ENCODE data around the gene PPP1R8.

The PPP1R8 gene

DNA sequence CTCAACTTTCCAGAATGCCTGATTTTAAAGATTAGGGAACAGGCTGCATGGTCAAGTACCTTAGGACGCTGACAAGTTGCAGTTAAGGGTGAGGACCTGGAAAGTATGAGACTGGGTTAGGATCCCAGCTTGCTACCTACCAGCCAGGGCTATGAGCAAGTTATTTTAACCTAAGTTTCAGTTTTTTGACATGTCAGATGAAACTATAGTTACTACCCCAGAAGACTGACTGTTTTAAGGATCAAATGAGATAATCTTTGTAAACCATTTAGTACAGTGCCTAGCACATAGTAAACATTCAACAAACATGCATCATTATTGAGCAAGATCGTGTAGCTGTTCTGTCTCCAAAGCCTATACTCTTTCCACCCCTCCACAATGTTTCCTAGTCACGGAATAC is 56.2 kb downstream of the PPP1R8 start:
- Mint-ChIP-seq H3K27me3 (ENCODE audit: low read depth) (no peaks in the 10 kb centered on the region), H3K36me3 (ENCODE audit: low read depth) (peaks cover 74% of the 10 kb centered on the region), H3K9me3 (no peaks in the 10 kb centered on the region), H3K4me3 (peak overlapping the region; percentile 70), H3K27ac (peak overlapping the region; percentile 92), H3K4me1 (ENCODE audit: low read depth) (peaks cover 70% of the 10 kb centered on the region)

DNA sequence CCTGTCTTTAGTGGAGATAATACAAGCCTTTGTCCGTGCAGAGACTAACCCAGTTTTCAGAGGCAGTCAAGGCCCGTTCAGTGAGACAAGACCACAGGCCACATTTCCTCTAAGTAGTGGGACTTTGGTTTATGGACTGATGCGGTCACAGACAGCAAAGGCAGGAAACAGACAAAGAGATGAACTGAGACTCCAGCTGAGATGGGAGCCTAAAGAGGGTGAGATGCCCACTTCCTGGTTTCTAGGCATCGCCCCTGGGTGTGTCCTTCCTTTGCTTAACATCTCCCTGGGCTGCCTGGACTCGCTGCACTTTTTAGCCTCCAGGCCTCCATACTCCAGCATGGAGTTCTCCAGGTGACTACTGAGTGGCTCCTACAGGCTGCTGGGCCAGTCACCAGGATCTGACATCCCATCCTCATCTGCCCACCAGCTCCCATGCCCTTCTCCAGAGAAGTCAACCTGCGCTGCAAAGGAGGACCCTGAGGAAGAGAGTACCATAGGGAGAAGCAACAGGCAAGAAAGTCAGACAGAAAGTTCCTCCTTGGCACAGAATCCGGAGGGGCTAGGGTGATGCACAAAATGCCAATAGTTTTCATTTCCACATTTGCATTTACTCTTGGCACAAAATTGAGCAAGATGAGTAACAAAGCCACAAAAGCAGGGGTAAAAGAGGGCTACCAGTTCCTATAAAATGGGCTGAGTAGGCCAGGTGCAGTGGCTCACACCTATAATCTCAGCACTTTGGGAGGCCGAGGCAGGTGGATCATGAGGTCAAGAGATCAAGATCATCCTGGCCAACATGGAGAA is 56.8 kb downstream of the PPP1R8 start:
- H3K27ac Mint-ChIP-seq: peak overlapping the region; percentile 92
- no peaks in the 10 kb centered on the region for H3K9me3 Mint-ChIP-seq
- H3K27me3 Mint-ChIP-seq (ENCODE audit: low read depth): no peaks in the 10 kb centered on the region
- peaks cover 77% of the 10 kb centered on the region for H3K4me1 Mint-ChIP-seq (ENCODE audit: low read depth)
- peak overlapping the region; percentile 70 for H3K4me3 Mint-ChIP-seq
- peaks cover 77% of the 10 kb centered on the region for H3K36me3 Mint-ChIP-seq (ENCODE audit: low read depth)

DNA sequence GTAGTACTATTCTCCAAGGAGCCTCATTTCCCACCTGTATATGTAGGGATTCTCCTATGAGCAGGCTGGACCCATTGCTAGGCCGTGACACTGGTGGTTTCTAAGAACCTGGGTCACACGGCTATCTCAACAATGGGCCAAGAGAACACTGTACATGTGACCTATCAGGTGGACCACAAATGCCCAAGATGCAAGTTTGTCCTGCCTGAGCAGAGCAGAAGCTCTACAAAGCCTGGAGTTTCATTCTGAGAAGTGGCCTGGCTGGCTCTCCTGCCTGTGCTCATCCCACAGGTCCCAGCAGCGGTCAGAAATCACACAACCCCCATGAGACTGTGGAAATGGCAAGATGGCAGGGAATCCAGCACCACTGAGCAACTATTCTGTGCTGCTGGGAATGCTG is 58.9 kb downstream of the PPP1R8 start:
- H3K27ac Mint-ChIP-seq: peak overlapping the region; percentile 71
- no peaks in the 10 kb centered on the region for H3K27me3 Mint-ChIP-seq (ENCODE audit: low read depth)
- H3K36me3 Mint-ChIP-seq (ENCODE audit: low read depth): peaks cover 76% of the 10 kb centered on the region
- no peaks in the 10 kb centered on the region for H3K9me3 Mint-ChIP-seq
- no peak overlapping the region for H3K4me3 Mint-ChIP-seq
- H3K4me1 Mint-ChIP-seq (ENCODE audit: low read depth): peaks cover 70% of the 10 kb centered on the region

DNA sequence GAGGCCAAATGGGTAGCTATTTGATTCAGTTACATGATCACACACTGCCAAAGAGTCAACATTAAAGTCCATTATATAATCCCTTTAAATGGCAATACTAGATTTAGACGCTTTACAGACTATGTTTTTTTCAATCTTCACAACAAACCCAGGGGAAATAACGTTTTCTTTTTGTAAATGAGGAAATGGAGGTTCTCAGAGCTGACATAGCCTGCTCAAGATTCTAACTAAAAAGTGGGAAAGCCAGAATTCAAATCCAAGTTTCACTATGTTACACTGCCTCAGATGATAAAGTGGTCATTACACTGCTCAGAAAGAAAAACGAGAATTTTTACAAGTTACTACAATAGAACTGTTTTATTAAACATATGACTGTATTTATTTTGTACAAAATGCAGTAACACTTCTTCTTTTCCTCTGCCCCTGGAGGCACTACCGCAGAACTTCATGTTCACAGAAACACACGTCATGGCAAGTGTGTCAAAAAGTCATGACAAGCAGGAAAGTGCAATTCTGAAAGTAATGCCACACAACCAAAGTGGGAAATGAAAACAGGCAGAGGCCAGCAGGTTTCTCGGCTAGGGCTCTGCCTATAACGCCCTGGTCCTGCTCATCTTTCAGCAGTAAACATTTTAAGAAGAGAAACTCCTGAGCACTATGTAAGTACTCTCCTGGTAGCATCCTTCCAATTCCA is 60.8 kb downstream of the PPP1R8 start:
- Mint-ChIP-seq H3K9me3 (no peaks in the 10 kb centered on the region), H3K4me1 (ENCODE audit: low read depth) (peaks cover 56% of the 10 kb centered on the region), H3K27me3 (ENCODE audit: low read depth) (no peaks in the 10 kb centered on the region), H3K27ac (peak overlapping the region; percentile 95), H3K4me3 (peak overlapping the region; percentile 62), H3K36me3 (ENCODE audit: low read depth) (peaks cover 72% of the 10 kb centered on the region)

DNA sequence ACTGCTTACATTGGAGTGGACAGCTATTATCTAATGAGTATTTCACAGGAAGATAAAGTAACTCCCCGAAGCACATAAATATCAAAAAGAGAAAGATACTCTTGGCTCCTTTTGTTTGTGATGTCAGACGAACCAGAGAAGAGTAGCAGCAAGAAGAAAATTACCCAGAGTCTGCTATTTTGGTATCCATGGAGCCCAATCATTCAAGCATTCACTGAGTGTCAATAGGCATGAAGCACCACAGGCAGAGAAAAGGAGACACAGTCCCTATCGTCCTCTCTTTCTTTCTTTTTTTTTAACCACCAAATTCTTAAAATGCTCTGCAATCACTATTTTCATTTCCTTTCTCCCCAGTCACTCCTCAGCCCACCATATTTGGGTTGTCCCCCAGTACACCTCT is 63.9 kb downstream of the PPP1R8 start:
- Mint-ChIP-seq H3K36me3 (ENCODE audit: low read depth) (peaks cover 57% of the 10 kb centered on the region), H3K4me3 (no peak overlapping the region), H3K27me3 (ENCODE audit: low read depth) (no peaks in the 10 kb centered on the region), H3K27ac (peak overlapping the region; percentile 33), H3K9me3 (no peaks in the 10 kb centered on the region), H3K4me1 (ENCODE audit: low read depth) (peaks cover 36% of the 10 kb centered on the region)

Measured in T-helper 1 cell treated with Interleukin-12 subunit alpha and Interleukin-12 subunit beta and Interleukin-4 antibody, amounts not matched to agents 30 μg/mL and 1 μg/mL, for 36 hours (primary cell).